ENCODE data around the gene UCK2. TPM values are rescaled to one million over a fixed set of nuclear protein-coding genes. Genes with fewer than 3 reads are reported as not detected.
A peak's percentile ranks its signal among the peaks of the same experiment; 100 is the strongest.

UCK2 gene
- polyA plus RNA-seq, 12 donors, result 13.2 to 34.6 (median 17.4) TPM; not detected in 1

DNA sequence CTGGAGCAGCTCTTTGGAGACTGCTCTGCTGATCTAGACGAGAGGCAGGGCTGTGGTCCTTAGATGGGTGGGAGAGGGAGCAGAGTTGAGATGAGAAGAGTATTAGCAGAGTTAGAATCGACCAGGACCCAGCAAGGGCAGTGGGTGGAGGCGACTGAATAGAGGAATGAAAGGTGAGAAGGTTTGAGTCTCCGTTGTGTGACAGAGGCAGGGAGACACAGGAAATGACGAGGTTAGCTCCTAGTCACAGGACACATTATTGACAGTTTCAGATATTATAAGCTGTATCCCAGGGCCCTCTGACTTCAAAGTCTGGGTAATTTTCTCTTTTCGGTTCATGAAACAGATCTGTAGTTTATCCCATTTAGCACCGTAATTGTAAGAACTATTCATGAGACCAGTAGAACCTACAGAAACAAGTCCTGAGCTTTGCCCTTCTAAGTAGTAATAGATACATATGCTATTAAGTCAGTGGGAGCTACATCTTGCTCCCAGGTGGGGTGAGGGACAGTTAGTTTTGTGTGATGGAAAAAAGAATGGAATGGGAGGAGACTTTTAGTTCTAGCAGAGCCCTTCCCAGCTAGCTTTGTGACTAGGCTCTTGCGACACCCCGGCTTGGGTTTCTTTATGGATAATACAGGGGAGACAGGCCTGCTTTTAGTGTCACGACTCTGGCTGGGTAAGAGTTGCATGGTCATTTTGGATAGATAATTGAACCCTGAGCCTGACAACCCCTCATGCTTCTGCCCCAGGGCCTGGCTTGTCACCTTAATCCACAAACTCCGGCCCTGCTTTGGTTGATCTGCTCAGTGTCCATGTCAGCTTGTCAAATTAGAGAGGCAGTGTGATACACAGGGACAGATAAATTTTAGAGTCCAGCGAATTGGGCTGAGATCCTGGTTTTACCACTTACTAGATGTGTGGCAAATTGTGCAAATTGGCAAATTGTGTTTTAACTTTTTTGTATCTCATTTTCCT lies 70.2 kb downstream of the UCK2 start:
- no peak for DNase-seq

DNA sequence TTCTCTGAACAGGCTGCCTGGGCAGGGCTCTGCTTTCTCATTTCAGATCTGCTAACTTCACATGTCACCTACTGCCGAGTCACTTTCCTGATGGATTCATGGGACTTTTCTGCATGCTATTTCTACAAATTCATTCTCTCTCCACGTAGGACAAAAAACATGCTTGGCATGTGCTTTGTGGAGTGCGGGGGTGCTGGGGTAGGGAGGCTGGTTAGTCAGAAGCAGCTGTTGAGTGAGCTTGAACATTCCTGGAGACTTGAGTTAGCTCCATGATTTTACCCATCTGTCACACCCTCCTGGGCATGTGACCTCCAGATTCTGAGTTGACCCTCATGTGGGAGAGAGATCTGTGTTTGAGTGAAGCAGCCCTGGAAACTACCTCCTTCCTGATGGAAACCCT lies 71.4 kb downstream of the UCK2 start:
- no peak for DNase-seq

DNA sequence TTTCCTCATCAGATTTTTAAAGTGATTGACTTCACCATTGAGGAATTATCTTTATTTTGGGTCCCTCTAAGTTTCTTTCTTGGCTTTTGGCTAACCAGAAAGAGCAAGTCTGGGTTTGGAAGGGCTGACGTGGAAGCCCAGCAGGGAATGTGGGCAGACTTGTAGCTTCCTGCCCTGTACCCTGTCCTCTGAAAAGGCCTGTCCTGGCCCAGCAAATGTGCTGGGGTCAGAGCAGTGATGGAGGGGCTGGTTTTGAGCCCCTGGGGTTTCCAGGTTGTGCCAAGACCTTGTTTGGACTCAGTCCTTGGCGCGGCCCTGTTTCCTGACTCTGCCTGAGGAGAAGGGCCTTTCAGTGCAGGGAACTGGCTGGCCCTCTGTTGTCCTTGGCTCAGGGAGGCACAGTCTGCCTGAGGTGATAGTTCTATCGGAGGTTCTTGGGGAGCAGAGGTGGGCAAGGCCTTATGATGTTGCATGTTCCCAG lies 72.1 kb downstream of the UCK2 start:
- DNase-seq, result no peak

DNA sequence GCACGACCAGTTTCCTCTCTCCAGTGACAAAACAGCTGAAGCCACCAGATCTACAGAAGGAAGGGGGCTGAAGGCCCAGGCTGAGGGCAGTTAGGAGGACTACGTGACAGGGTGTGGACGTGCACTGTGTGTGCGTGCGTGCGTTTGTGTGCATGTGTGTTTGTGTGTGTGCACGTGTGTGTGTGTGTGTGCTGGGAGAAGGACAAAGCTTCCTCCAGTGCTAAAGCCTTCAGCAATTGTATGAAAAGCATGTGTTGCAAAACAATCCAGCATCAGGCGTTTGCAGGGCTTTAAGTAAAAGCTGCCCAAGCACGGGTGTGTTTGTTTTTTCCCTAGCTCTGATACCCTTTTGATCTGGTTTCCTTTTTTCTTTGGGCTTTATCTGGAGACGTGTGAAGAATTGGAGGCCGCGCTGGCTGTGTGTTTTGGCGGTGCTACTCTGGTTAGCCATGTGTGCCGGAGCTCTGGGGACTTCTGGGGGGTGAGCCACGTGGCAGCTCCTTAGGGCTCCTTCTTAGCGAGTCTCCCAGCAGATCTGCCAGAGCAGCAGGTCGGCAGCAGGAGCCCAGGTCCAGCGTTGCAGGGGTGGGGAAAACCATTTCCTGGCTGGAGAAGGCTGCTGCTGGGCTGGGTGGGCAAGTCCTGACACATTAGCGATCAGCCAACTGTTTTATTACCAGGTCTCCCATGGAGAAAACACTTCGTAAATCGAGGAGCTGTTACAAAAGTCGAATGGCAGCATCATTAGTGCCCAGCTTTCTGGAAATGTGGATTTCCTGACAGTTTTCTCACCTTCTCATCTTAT lies 73.4 kb downstream of the UCK2 start:
- no peak for DNase-seq

DNA sequence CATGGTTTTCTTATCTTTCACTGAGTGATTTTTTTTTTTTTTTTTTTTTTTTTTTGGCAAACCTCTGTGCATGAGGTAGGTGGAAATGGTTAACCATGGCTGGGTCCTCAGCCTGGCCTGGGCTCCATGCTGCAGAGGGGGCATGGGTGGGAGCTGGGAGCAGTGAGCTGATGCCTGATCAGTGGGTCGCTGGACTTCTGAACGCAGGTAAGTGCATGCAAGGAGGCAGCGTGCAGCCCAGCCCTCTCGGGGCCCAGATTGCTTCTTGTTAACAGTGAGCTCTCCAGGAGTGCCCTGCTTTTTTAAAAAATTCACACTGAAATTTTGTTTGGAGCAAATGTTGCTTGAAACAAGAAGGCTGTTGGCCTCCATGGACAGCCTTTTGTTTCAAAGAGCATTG lies 75.2 kb downstream of the UCK2 start:
- DNase-seq, result no peak

DNA sequence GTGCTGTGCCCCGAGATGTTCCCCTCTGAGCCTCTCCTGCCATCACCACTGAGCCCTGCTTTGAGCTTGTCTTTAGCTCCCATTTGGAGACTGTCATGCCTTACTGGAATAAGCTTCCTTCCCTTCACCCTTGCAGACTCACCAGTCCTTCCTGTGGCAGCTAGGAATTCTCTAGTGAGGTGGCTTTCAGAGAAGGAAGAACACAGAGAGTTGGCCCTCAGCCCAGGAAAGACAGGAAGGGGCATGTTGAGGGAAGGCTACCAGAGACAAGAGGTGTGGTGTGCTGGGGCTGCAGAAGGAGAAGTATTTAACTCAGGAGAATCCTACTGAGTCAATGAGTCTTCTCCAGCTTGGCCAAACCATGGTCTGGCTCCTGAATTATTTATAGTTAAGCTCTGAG lies 76.3 kb downstream of the UCK2 start:
- no peak for DNase-seq

DNA sequence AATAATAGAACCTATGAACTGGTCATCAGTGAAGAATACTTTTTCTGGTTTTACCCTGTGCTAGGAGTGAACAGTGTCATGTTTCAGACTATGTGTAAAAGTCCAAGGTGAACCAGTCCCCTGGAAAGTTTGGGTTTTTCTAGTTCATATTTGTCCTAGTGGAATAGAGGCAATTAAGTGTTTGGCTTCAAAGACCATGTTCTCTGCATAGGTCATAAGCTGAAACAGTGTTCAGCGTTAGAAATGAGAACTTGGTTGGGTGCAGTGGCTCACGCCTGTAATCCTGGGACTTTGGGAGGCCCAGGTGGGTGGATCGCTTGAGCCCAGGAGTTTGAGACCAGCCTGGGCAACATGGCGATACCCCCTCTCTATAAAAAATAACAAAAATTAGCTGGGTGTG lies 77.5 kb downstream of the UCK2 start:
- DNase-seq, result no peak

DNA sequence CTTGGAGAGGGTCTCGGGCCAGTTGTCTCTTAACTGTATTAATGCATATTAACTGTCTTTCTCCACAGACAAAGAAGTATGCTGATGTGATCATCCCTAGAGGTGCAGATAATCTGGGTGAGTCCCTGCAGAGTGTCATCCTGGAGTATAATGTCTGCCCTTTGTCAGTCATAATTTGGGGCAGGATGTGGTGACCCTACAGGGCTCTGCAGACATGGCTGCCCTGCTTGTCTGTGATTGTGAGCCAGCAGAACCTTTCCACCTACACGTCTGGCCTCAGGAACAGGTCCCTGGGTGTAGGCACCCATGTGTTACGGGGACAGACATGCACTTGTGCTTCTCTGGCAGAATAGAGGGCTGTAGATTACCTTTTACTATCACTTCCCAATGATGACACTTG lies 78.4 kb downstream of the UCK2 start:
- no peak for DNase-seq

DNA sequence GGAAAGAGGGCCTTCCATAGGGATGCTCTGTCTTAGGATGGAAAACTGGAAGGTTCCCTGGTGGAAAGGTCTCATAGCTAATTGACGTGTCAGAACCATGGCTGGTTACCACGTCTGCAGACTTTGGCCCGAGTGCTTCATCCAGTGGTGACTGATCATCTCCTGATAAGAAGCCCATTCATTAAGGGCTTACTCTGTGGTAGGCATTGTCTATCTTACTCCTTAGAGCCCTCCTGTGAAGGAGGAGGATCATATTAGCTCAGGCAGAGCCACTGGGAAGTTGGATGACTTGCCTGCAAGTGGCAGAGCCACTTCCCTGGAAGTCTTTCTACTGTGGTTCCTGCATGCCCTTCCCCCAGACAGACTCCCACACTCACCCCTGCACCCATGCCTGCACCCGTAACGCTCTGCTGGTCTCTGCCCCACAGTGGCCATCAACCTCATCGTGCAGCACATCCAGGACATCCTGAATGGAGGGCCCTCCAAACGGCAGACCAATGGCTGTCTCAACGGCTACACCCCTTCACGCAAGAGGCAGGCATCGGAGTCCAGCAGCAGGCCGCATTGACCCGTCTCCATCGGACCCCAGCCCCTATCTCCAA lies 79.9 kb downstream of the UCK2 start:
- no peak for DNase-seq

DNA sequence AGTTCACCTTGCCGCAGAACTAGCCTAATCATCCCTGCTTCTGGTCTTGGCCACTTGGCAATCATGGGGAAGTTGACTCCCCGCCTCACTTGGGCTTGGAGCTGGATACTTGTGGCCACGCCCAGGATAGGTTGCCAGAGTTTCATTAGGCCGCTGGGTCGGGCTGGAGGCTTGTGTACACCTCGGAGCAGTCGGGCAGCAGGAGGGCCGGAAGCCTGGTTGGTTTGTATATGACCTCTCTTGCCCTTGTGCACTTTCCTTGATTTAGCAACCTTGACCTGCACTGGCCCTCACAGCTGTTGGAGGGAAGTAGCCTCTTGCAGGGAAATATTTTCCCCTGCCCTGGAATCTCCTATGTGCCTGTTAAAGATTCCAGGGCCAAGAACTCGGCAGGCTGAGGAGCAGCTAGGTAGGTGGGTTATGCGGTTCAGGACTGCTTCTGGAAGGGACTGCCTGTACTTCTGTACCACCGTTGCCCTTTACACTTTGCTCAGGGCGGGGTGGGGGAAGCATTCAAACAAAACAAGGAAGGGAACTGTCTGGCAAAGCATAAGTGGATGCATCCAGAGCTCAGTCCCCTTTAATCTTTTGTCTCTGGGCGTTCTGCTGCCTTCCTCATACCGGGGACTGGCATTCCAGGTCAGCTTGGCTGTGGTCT lies 83.5 kb downstream of the UCK2 start:
- no peak for DNase-seq

DNA sequence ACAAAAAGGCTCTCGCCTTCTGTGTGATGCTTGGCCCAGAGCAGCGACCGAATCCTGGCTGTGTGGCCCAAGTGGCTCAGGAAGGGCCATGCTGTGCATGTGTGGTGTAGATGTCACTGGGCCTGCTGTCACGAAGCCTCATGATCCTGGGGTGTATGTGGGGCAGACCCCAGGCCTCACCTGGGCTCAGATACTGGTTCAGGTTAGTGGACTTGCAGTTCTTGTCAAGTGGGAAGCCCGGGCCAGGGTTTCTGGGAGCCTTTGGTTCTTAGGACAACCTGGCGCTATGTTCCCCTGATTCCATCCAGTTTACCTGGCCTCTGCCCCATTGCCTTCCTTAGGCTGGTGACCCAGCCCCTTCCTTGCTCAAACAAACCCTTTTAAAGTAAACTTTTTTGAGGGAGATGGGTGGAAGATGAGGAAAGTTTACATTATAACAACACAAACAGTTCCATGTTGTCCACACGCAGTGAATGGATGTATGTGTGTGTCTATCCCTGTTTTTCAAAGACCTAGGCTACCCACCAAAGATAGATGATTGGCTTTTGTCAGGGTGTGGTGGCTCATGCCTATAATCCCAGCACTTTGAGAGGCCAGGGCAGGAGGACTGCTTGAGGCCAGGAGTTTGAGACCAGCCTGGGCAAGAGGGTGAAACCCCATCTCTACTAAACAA lies 84.3 kb downstream of the UCK2 start:
- DNase-seq, result no peak

DNA sequence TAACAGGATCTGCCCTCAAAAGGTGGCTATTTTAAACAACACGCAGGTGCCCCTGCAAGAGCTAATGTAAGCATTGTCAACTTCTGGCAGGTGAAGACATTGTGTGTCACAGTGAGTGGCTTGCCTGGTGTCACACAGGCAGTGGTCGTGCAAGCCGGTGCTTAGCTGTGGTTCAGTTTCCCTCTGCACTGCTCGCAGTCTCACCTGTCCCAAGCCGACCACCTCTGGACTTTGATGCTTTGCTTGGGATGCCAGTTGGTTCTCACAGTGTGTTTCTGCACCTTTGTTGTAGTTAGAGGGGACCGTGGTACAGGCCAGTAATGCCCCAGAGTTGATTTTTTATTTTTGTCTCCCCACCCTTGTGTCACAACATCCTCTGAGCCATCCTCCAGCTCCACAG lies 85.2 kb downstream of the UCK2 start:
- no peak for DNase-seq

DNA sequence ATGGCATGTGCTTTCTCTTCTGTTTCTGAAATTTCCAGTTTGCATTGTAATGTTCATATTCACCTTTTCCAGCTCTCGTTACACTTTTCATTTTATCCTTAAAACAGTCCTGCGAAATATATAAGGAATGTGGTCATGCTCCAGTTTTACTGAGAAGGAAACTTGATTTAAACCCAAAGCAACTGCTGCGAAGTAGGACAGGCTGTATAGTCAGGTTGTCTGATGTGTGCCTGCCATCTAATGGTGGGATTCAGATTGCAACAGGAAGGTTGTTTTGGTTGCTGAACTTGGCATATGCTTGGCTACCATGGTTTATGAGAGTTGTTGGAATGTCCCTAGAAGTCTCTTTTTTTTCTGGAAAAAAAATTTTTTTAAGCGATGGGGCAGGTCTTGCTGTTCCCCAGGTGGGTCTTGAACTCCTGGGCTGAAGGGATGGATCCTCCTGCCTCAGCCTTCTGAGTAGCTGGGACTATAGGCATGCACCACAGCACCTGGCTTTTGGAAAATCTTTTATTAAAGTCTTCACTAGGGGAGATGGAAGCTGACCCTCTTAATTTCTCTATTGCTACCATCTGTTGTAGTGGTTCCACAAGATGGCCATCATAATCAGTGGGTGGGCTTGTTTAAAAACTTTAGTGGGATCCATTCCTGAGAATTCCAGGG lies 86.9 kb downstream of the UCK2 start:
- DNase-seq, result peak; percentile 87

DNA sequence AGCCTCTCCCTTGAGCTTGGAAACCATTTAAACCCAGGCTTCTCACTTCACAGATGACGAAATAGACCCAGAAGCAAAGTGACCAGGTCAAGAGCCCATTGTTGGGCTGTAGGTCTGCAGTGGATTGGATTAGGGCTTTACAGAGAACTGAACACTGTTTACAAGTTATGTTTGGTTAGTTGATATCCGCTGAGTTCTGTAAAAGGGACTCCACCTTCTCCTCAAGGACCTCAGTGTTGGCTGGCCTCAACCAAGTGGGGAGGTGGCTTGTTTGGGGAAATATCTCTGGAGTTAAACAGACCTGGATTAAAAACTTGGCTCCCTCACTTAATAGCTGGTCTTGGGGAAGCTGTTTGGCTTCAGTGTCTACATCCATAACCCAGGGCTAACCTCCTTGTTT lies 88.1 kb downstream of the UCK2 start:
- no peak for DNase-seq

DNA sequence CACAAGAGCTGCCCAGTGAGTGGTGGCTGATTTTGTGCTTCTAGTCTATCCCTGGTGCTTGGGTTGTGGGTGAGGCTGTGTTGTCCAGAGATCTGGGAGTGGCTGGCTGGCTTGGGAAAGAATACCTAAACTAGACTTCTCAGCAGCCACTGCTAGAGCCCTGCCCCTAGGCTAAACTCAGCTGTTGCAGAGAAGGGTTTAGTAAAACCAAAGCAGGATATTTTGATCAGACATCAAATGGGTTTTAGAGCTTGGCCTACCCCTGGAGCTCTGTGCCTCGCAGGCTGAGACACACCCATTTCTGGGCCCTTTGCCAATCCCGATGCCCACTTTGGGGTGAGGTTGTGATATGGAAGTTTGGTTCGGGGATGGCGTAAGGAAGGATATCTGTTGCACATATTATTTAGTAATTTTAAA lies 88.5 kb downstream of the UCK2 start:
- no peak for DNase-seq

DNA sequence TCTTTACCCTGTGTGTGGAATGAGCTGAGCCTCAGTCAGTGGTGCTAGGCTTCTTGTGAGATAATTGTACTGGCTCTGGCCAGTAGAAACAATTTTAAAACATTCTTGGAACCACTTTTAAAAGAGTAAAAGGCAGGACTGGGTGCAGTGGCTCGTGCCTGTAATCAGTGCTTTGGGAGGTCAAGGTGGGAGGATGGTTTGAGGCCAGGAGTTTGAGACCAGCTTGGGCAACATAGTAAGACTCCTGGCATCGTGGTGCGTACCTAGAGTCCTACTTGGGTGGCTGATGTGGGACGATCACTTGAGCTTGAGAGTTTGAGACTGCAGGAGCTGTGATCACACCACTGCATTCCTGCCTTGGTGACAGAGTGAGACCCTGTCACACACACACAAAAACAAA lies 89.8 kb downstream of the UCK2 start:
- DNase-seq, result no peak

DNA sequence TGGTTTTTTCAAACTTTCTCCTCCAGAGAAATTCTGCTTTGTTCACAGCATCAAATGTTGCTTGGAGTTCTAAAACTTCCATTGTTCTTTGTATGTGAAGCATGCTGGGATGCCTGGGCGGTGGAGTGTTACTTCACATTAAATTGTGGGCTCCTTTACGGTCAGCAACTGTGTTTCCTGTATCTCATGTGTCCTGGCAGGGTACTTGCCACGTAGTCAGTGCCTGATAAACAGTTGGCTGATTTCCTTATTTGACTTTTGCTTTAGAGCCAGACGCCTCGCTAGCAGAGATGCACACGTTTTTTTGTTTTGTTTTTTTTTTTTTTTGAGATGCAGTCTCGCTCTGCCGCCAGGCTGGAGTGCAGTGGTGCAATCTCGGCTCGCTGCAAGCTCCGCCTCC lies 96.7 kb downstream of the UCK2 start:
- no peak for DNase-seq

DNA sequence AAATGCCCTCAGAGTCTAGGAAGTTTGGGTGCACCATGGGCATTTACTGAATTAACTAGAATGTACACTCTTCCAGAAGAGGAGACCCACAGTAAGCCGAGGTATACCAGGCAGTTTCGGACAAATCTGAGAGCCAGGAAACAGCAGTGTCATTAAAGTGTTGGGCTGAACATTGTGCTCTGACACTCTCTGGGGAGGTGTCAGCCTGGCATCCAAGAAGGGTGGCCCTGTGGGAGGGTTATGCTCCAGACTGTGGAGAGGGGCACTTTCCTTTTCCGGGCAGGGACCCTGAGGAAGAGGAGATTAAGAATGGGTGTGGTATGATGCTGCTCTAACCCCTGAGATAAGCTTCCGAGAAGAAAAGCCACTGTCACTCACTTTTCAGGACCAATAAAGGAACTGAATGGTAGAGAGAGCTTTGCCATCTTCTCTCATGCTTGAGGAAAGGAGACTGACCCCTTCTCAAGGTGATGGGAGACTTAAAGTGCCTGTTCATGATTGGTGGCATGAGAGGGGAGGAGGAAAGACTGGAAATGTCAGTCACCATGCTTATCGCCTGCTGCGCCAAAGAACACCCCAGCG lies 98.2 kb downstream of the UCK2 start:
- DNase-seq, result no peak

DNA sequence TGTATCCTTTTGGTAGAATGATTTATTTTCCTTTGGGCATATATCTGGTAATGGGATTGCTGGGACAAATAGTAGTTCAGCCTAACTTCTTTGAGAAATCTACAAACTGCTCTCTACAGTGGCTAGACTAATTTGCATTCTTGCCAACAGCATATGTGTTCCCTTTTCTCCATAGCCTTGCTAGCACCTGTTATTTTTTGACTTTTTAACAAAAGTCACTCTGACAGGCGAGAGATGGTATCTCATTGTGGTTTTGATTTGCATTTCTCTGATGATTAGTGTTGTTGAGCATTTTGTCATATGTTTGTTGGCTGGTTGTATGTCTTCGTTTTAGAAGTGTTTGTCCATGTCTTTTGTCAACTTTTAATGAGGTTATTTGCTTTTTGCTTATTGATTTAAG lies 99.8 kb downstream of the UCK2 start:
- DNase-seq, result no peak

DNA sequence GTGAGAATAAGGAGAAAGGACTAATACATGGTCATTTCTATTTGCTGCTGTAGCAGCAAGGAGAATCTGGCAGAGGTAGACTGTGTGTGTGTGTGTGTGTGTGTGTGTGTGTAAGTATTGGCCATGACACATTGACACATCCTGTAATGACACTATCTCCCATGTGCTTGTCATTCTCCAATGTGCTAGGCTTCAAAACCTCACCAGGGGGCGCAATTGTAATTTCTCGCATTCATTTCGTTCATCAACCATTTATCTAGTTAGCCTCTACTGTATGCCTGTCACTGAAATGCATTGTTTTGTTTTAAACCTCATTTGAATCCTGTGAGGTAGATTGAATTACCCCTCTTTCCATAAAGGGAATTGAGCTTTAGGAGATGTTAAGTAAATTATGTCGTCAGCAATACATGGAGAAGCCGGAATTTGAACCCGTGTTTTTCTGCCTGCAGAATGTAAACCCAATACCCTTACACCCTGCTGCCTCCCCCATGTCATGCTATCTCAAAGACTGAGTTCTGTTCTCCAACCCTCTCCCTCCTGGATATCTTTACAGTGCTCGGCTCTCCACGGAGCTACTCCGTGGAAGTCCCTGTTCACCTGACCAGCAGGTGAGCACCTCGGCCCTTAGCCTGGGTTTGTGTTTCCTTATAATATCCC lies 100.8 kb downstream of the UCK2 start:
- DNase-seq, result peak; percentile 35

Data from muscle of arm (tissue), 12 donors.